HL-60 (cell line): ENCODE results near the gene SH3BP4.

Source experiments
- DNase-seq, 2 experiments: peaks; one replicate each; pipeline ENCODE4 v3.0.0-alpha.2; 2010 to 2020; ENCODE audit warnings: low read depth in 1 of 2, low spot score in 1 of 2
- H3K27ac ChIP-seq: fragments of 250-450 bp; sonication (Bioruptor Pico); replicated peaks from 2 replicates; pipeline ENCODE4 v1.5.1; 2020; ENCODE audit warnings: mild to moderate bottlenecking, moderate library complexity
- H3K27me3 ChIP-seq: fragments of 250-450 bp; sonication (Bioruptor Pico); 2 replicates; pipeline ENCODE4 v1.5.1; 2021; ENCODE audit warnings: mild to moderate bottlenecking, moderate library complexity; ENCODE audit not compliant: insufficient read depth, poor library complexity, severe bottlenecking
- H3K4me3 ChIP-seq: replicated peaks from 2 replicates; pipeline ENCODE4 v1.5.1; 2011; ENCODE audit warnings: mild to moderate bottlenecking, control low read depth, low read length; ENCODE audit not compliant: insufficient read depth
- CTCF ChIP-seq: IDR thresholded peaks from one replicate; pipeline ENCODE4 v1.5.1; 2011; ENCODE audit warnings: low read length, control low read depth, inconsistent platforms; ENCODE audit not compliant: insufficient read depth
- GABPA ChIP-seq: IDR thresholded peaks from 2 replicates; pipeline ENCODE4 v1.6.1; 2012; ENCODE audit warnings: low read depth
- POLR2AphosphoS5 ChIP-seq: IDR thresholded peaks from 2 replicates; pipeline ENCODE4 v1.6.1; 2012; ENCODE audit warnings: low read depth
- REST ChIP-seq: IDR thresholded peaks from 2 replicates; pipeline ENCODE4 v1.6.1; 2012; ENCODE audit warnings: low read depth; ENCODE audit not compliant: insufficient replicate concordance
- SPI1 ChIP-seq: IDR thresholded peaks from 2 replicates; pipeline ENCODE4 v1.6.1; 2012; ENCODE audit warnings: low read depth, mild to moderate bottlenecking, borderline replicate concordance

The SH3BP4 gene

GRCh38 chr2:234958746-234959395 is 7.1 kb downstream of the SH3BP4 start:
- TF ChIP-seq CTCF: no peak
- no peak overlapping the region for H3K4me3 ChIP-seq
- DNase-seq: no peak
- H3K27me3 ChIP-seq: peaks cover 2% of the 10 kb centered on the region
- H3K27ac ChIP-seq: no peak overlapping the region

- Histone ChIP-seq H3K27me3 (no peaks in the 10 kb centered on the region), H3K27ac (no peak overlapping the region), H3K4me3 (no peak overlapping the region)
- no peak for DNase-seq
- TF ChIP-seq SPI1 (no peak), POLR2AphosphoS5 (no peak), CTCF (no peak), GABPA (no peak), REST (no peak)
These were observed 8.6 kb downstream of the SH3BP4 start for GRCh38 chr2:234960175-234961088.

- no peak for TF ChIP-seq POLR2AphosphoS5
- TF ChIP-seq SPI1: no peak
- TF ChIP-seq REST: no peak
- TF ChIP-seq CTCF: no peak
- TF ChIP-seq GABPA: no peak
- H3K4me3 ChIP-seq: no peak overlapping the region
- no peak overlapping the region for H3K27ac ChIP-seq
- DNase-seq: no peak
- H3K27me3 ChIP-seq: no peaks in the 10 kb centered on the region
These were observed 10.0 kb downstream of the SH3BP4 start for GRCh38 chr2:234961784-234962183.
